H9 (cell line): Measurements from ENCODE around the gene TNFSF13B. TPM values are rescaled to one million over a fixed set of nuclear protein-coding genes. Genes with fewer than 3 reads are reported as not detected.

Source experiments
- DNase-seq: peaks from one replicate; pipeline ENCODE4 v3.0.0-alpha.2; 2017
- H2AFZ ChIP-seq: one replicate; pipeline ENCODE4 v1.6.1; 2013; ENCODE audit warnings: mild to moderate bottlenecking, low read length, control low read depth, moderate library complexity
- H2AK5ac ChIP-seq: 2 replicates; pipeline ENCODE4 v1.6.1; 2013; ENCODE audit warnings: low read length, control low read depth, mixed read lengths; ENCODE audit not compliant: insufficient read length
- H2BK120ac ChIP-seq: one replicate; pipeline ENCODE4 v1.6.1; 2013; ENCODE audit warnings: low read depth, mild to moderate bottlenecking, low read length, control low read depth, inconsistent platforms; ENCODE audit not compliant: poor library complexity, severe bottlenecking
- H2BK12ac ChIP-seq: 2 replicates; pipeline ENCODE4 v1.6.1; 2013; ENCODE audit warnings: low read length, control low read depth, mixed read lengths, low read depth; ENCODE audit not compliant: insufficient read length
- H2BK15ac ChIP-seq: 2 replicates; pipeline ENCODE4 v1.6.1; 2013; ENCODE audit warnings: low read depth, low read length, control low read depth
- H2BK20ac ChIP-seq: one replicate; pipeline ENCODE4 v1.6.1; 2013; ENCODE audit warnings: low read depth, mild to moderate bottlenecking, low read length, control low read depth, inconsistent platforms; ENCODE audit not compliant: poor library complexity, severe bottlenecking
- H2BK5ac ChIP-seq: 2 replicates; pipeline ENCODE4 v1.6.1; 2013; ENCODE audit warnings: low read length, control low read depth, mixed read lengths; ENCODE audit not compliant: insufficient read length
- H3K14ac ChIP-seq: 2 replicates; pipeline ENCODE4 v1.6.1; 2013; ENCODE audit warnings: low read length, control low read depth; ENCODE audit not compliant: insufficient read depth
- H3K18ac ChIP-seq: 2 replicates; pipeline ENCODE4 v1.6.1; 2013; ENCODE audit warnings: low read depth, mild to moderate bottlenecking, mixed read lengths, low read length, control low read depth; ENCODE audit not compliant: insufficient read length
- H3K23ac ChIP-seq: 2 replicates; pipeline ENCODE4 v1.6.1; 2013; ENCODE audit warnings: low read length, control low read depth, mixed read lengths, low read depth; ENCODE audit not compliant: insufficient read length
- H3K23me2 ChIP-seq: 2 replicates; pipeline ENCODE4 v1.6.1; 2013; ENCODE audit warnings: low read depth, mild to moderate bottlenecking, mixed read lengths, low read length, control low read depth; ENCODE audit not compliant: insufficient read length, poor library complexity, severe bottlenecking
- H3K27ac ChIP-seq: 2 replicates; pipeline ENCODE4 v1.5.1; 2013; ENCODE audit warnings: low read length, control low read depth, mixed read lengths, low read depth; ENCODE audit not compliant: insufficient read length
- H3K27me3 ChIP-seq: 2 replicates; pipeline ENCODE4 v1.6.1; 2013; ENCODE audit warnings: low read length, control low read depth, inconsistent platforms; ENCODE audit not compliant: insufficient read depth
- H3K4ac ChIP-seq: 2 replicates; pipeline ENCODE4 v1.6.1; 2013; ENCODE audit warnings: low read depth, mild to moderate bottlenecking, control low read depth, inconsistent platforms, low read length, moderate library complexity
- H3K4me1 ChIP-seq: 2 replicates; pipeline ENCODE4 v1.6.1; 2013; ENCODE audit warnings: low read length, control low read depth, inconsistent platforms; ENCODE audit not compliant: insufficient read depth
- H3K4me2 ChIP-seq: 2 replicates; pipeline ENCODE4 v1.6.1; 2013; ENCODE audit warnings: low read length, control low read depth, mixed read lengths; ENCODE audit not compliant: insufficient read length, insufficient read depth
- H3K56ac ChIP-seq: 2 replicates; pipeline ENCODE4 v1.6.1; 2013; ENCODE audit warnings: low read depth, mild to moderate bottlenecking, mixed read lengths, low read length, control low read depth; ENCODE audit not compliant: insufficient read length
- H3K79me1 ChIP-seq: 2 replicates; pipeline ENCODE4 v1.6.1; 2013; ENCODE audit warnings: low read depth, mild to moderate bottlenecking, moderate library complexity, low read length, control low read depth, inconsistent platforms; ENCODE audit not compliant: insufficient read depth, poor library complexity, severe bottlenecking
- H3K79me2 ChIP-seq: 2 replicates; pipeline ENCODE4 v1.6.1; 2013; ENCODE audit warnings: low read length, control low read depth, inconsistent platforms; ENCODE audit not compliant: insufficient read depth
- H3K9ac ChIP-seq: 2 replicates; pipeline ENCODE4 v1.6.1; 2013; ENCODE audit warnings: low read length, control low read depth, mixed read lengths; ENCODE audit not compliant: insufficient read length; ENCODE audit errors: extremely low read depth
- H3K9me3 ChIP-seq: one replicate; pipeline ENCODE4 v1.6.1; 2013; ENCODE audit warnings: low read depth, low read length, inconsistent platforms; ENCODE audit not compliant: control insufficient read depth
- H3T11ph ChIP-seq: one replicate; pipeline ENCODE4 v1.6.1; 2013; ENCODE audit warnings: mild to moderate bottlenecking, low read length, control low read depth, inconsistent platforms
- H4K20me1 ChIP-seq: one replicate; pipeline ENCODE4 v1.6.1; 2013; ENCODE audit not compliant: control insufficient read depth, insufficient read length, insufficient read depth
- H4K5ac ChIP-seq: 2 replicates; pipeline ENCODE4 v1.6.1; 2013; ENCODE audit warnings: low read depth, mild to moderate bottlenecking, mixed read lengths, low read length, control low read depth; ENCODE audit not compliant: insufficient read length
- H4K8ac ChIP-seq: replicated peaks from 2 replicates; pipeline ENCODE4 v1.6.1; 2013; ENCODE audit warnings: low read length, control low read depth, mixed read lengths, low read depth; ENCODE audit not compliant: insufficient read length
- H4K91ac ChIP-seq: 2 replicates; pipeline ENCODE4 v1.6.1; 2013; ENCODE audit warnings: low read depth, mild to moderate bottlenecking, moderate library complexity, mixed read lengths, low read length, control low read depth; ENCODE audit not compliant: insufficient read length
- H3K27ac Mint-ChIP-seq, 3 experiments: 2 replicates in 2 of 3; 3 replicates in 1 of 3; pipeline ENCODE4 v1.8.0; 2020 to 2021; ENCODE audit warnings: mixed read lengths in 3 of 3, mild to moderate bottlenecking in 1 of 3, moderate library complexity in 1 of 3
- H3K27me3 Mint-ChIP-seq: 2 replicates; pipeline ENCODE4 v1.8.0; 2021; ENCODE audit warnings: low read depth, mild to moderate bottlenecking, moderate library complexity, mixed read lengths
- H3K36me3 Mint-ChIP-seq, 3 experiments: 2 replicates in 2 of 3; 3 replicates in 1 of 3; pipeline ENCODE4 v1.8.0; 2020 to 2021; ENCODE audit warnings: low read depth in 3 of 3, mixed read lengths in 3 of 3; ENCODE audit not compliant: insufficient read depth in 1 of 3
- H3K4me1 Mint-ChIP-seq, 2 experiments: 2 replicates each; pipeline ENCODE4 v1.8.0; 2020; ENCODE audit warnings: mixed read lengths in 2 of 2
- H3K4me3 Mint-ChIP-seq, 2 experiments: 2 replicates in 1 of 2; 3 replicates in 1 of 2; pipeline ENCODE4 v1.8.0; 2020 to 2021; ENCODE audit warnings: mild to moderate bottlenecking in 2 of 2, mixed read lengths in 2 of 2, moderate library complexity in 1 of 2
- H3K9me3 Mint-ChIP-seq, 2 experiments: 2 replicates in 1 of 2; 3 replicates in 1 of 2; pipeline ENCODE4 v1.8.0; 2020; ENCODE audit warnings: mild to moderate bottlenecking in 2 of 2, mixed read lengths in 2 of 2, moderate library complexity in 1 of 2
- CTCF ChIP-seq: fragments of 200-600 bp; sonication (generic); conservative IDR thresholded peaks from 3 replicates; pipeline ENCODE4 v1.8.0; 2021; ENCODE audit warnings: antibody characterized with exemption, mild to moderate bottlenecking
- WGBS: extraction: QIAGEN DNeasy Blood & Tissue Kit; methylation state at CpG from one replicate; pipeline ENCODE4 v1.1.7; 2013; ENCODE audit warnings: missing lambda C conversion rate, low lambda C conversion rate, mixed read lengths; ENCODE audit not compliant: insufficient read length; ENCODE audit errors: extremely low coverage; 5-methylcytosine and 5-hydroxymethylcytosine counted together
- total RNA-seq: library from RNA; stranded (reverse); gene quantifications from 2 replicates; pipeline ENCODE4 v1.2.1, GENCODE V29; 2021

The TNFSF13B gene
- total RNA-seq, 1 experiment from 2014 or later: 0.31 TPM

- no peak overlapping the region for H3K9ac ChIP-seq
- H3K23me2 ChIP-seq: no peaks in the 10 kb centered on the region
- H2AK5ac ChIP-seq: no peak overlapping the region
- no peak overlapping the region for H2BK20ac ChIP-seq
- no CpG with 5 or more reads among the region's 1 CpG for WGBS
- no peaks in the 10 kb centered on the region for H3K79me1 ChIP-seq
- no peaks in the 10 kb centered on the region for H3K79me2 ChIP-seq
- H3K27ac ChIP-seq: no peak overlapping the region
- no peak for DNase-seq
- TF ChIP-seq CTCF: no peak
- no peaks in the 10 kb centered on the region for H4K20me1 ChIP-seq
- H2BK12ac ChIP-seq: no peak overlapping the region
- no peak overlapping the region for H2BK5ac ChIP-seq
- H3K4me1 Mint-ChIP-seq: no peaks in the 10 kb centered on the region
- H3K27me3 Mint-ChIP-seq: no peaks in the 10 kb centered on the region
- H4K8ac ChIP-seq: no peak overlapping the region
- H3K4me3 Mint-ChIP-seq: no peak overlapping the region
- H3K23ac ChIP-seq: no peak overlapping the region
- no peaks in the 10 kb centered on the region for H3K4me1 ChIP-seq
- no peaks in the 10 kb centered on the region for H3K9me3 ChIP-seq
- no peak overlapping the region for H3T11ph ChIP-seq
- H3K9me3 Mint-ChIP-seq: no peaks in the 10 kb centered on the region; a peak in 1 of 5 replicates
- H3K36me3 Mint-ChIP-seq: no peaks in the 10 kb centered on the region
- H3K4ac ChIP-seq: no peak overlapping the region
- no peak overlapping the region for H2AFZ ChIP-seq
- H3K56ac ChIP-seq: no peak overlapping the region
- H4K5ac ChIP-seq: no peak overlapping the region
- no peak overlapping the region for H2BK15ac ChIP-seq
- H2BK120ac ChIP-seq: no peak overlapping the region
- no peak overlapping the region for H3K27ac Mint-ChIP-seq
- H3K18ac ChIP-seq: no peak overlapping the region
- no peak overlapping the region for H3K4me2 ChIP-seq
- H3K14ac ChIP-seq: no peak overlapping the region
- H3K27me3 ChIP-seq: no peaks in the 10 kb centered on the region
- H4K91ac ChIP-seq: no peak overlapping the region
Measured at GRCh38 chr13:108297114-108297513, 27.6 kb downstream of the TNFSF13B start.
